H1 (cell line): Measurements from ENCODE around the gene MYH9. TPM values are rescaled to one million over a fixed set of nuclear protein-coding genes. Genes with fewer than 3 reads are reported as not detected.

Experiments used
- CTCF ChIA-PET: fragments of 300-600 bp; sonication (Branson Sonifier 250); formaldehyde crosslinking; loops from one replicate; lab custom pipeline; 2021; ENCODE audit not compliant: partially characterized antibody; lab: Charles Lee
- POLR2A ChIA-PET: fragments of 300-600 bp; sonication (Branson Sonifier 250); formaldehyde crosslinking; loops from one replicate; lab custom pipeline; 2021; ENCODE audit warnings: inconsistent platforms; ENCODE audit not compliant: partially characterized antibody; lab: Charles Lee
- DNase-seq, 2 experiments: peaks; one replicate each; pipeline versions ENCODE4 v3.0.0 to v3.0.0-alpha.2; 2010 to 2022; ENCODE audit warnings: low spot score in 2 of 2, low read depth in 1 of 2, mixed read lengths in 1 of 2
- FAIRE-seq: peaks from 2 replicates; lab custom pipeline; 2011; peaks lifted over from hg19 to GRCh38; lab: Jason Lieb, UNC
- H2AFZ ChIP-seq: 2 replicates; pipeline ENCODE4 v1.8.1; 2012; ENCODE audit warnings: low read length, inconsistent platforms
- H2AK5ac ChIP-seq: 2 replicates; pipeline ENCODE4 v1.6.1; 2013; ENCODE audit warnings: low read depth, low read length
- H2BK120ac ChIP-seq: replicated peaks from 2 replicates; pipeline ENCODE3; 2013; ENCODE audit warnings: low read depth, low read length, inconsistent platforms
- H2BK12ac ChIP-seq: 2 replicates; pipeline ENCODE4 v1.6.1; 2013; ENCODE audit warnings: low read depth, low read length
- H2BK15ac ChIP-seq: 2 replicates; pipeline ENCODE4 v1.6.1; 2013; ENCODE audit warnings: low read length
- H2BK20ac ChIP-seq: 2 replicates; pipeline ENCODE4 v1.6.1; 2013; ENCODE audit warnings: low read length
- H2BK5ac ChIP-seq: 2 replicates; pipeline ENCODE4 v1.6.1; 2013; ENCODE audit warnings: low read depth, low read length
- H3K14ac ChIP-seq: 2 replicates; pipeline ENCODE4 v1.6.1; 2013; ENCODE audit warnings: inconsistent platforms; ENCODE audit not compliant: insufficient read length
- H3K18ac ChIP-seq: 2 replicates; pipeline ENCODE4 v1.6.1; 2013; ENCODE audit warnings: low read length; ENCODE audit errors: extremely low read depth
- H3K23ac ChIP-seq: 2 replicates; pipeline ENCODE4 v1.6.1; 2013; ENCODE audit warnings: inconsistent platforms; ENCODE audit not compliant: insufficient read length
- H3K23me2 ChIP-seq: 2 replicates; pipeline ENCODE4 v1.6.1; 2013; ENCODE audit warnings: low read depth, low read length
- H3K27ac ChIP-seq: 2 replicates; pipeline ENCODE4 v1.6.1; 2011; ENCODE audit warnings: low read depth, low read length, inconsistent platforms
- H3K27me3 ChIP-seq, 4 experiments: replicated peaks in 1 of 4; 1 replicate in 1 of 4; 2 replicates in 3 of 4; pipeline versions ENCODE4 v1.6.1 to v1.8.1; 2011 to 2013; ENCODE audit warnings: low read length in 3 of 4, mild to moderate bottlenecking in 3 of 4, inconsistent platforms in 2 of 4, mixed read lengths in 2 of 4, moderate library complexity in 1 of 4; ENCODE audit not compliant: control insufficient read depth in 3 of 4, insufficient read depth in 3 of 4; ENCODE audit errors: extremely low read depth in 1 of 4
- H3K36me3 ChIP-seq, 4 experiments: 2 replicates each; pipeline versions ENCODE4 v1.6.1 to v1.8.1; 2011 to 2013; ENCODE audit warnings: mild to moderate bottlenecking in 4 of 4, low read length in 3 of 4, moderate library complexity in 2 of 4, control low read depth in 1 of 4, inconsistent platforms in 1 of 4; ENCODE audit not compliant: insufficient read depth in 4 of 4, control insufficient read depth in 2 of 4
- H3K4ac ChIP-seq: replicated peaks from 2 replicates; pipeline ENCODE3; 2013; ENCODE audit warnings: low read length, low read depth, mixed read lengths, inconsistent platforms; ENCODE audit not compliant: insufficient read length
- H3K4me1 ChIP-seq, 4 experiments: replicated peaks in 1 of 4; 1 replicate in 1 of 4; 2 replicates in 3 of 4; pipeline versions ENCODE4 v1.6.1 to v1.8.1; 2011 to 2013; ENCODE audit warnings: low read length in 3 of 4, inconsistent platforms in 2 of 4, mixed read lengths in 1 of 4; ENCODE audit not compliant: insufficient read depth in 4 of 4, control insufficient read depth in 3 of 4
- H3K4me2 ChIP-seq, 2 experiments: 2 replicates each; pipeline versions ENCODE4 v1.6.1 to v1.8.1; 2011 to 2013; ENCODE audit warnings: low read depth in 2 of 2, low read length in 2 of 2, control low read depth in 1 of 2, inconsistent platforms in 1 of 2, mild to moderate bottlenecking in 1 of 2; ENCODE audit not compliant: insufficient read depth in 1 of 2
- H3K4me3 ChIP-seq, 4 experiments: fragments of 200-600, 300-600 bp in 1 of 4; sonication (generic), shearing (Covaris generic), sonication (Bioruptor Twin) in 1 of 4; 2 replicates each; pipeline versions ENCODE4 v1.5.1 to v1.8.1; 2011 to 2016; ENCODE audit warnings: low read length in 4 of 4, low read depth in 3 of 4, control low read depth in 2 of 4, inconsistent platforms in 2 of 4, mild to moderate bottlenecking in 2 of 4, mixed read lengths in 1 of 4, moderate library complexity in 1 of 4; ENCODE audit not compliant: insufficient read depth in 2 of 4; ENCODE audit errors: extremely low read depth in 1 of 4
- H3K56ac ChIP-seq: replicated peaks from 2 replicates; pipeline ENCODE3; 2013; ENCODE audit warnings: low read depth, mild to moderate bottlenecking, mixed read lengths, low read length, inconsistent platforms; ENCODE audit not compliant: insufficient read length
- H3K79me1 ChIP-seq: 2 replicates; pipeline ENCODE4 v1.6.1; 2013; ENCODE audit warnings: low read depth, low read length, control low read depth
- H3K79me2 ChIP-seq, 2 experiments: 2 replicates each; pipeline versions ENCODE4 v1.6.1 to v1.8.1; 2012 to 2013; ENCODE audit warnings: low read length in 2 of 2, mild to moderate bottlenecking in 2 of 2, inconsistent platforms in 1 of 2; ENCODE audit not compliant: insufficient read depth in 2 of 2, control insufficient read depth in 1 of 2
- H3K9ac ChIP-seq, 4 experiments: replicated peaks in 1 of 4; 1 replicate in 1 of 4; 2 replicates in 3 of 4; pipeline versions ENCODE4 v1.6.1 to v1.8.1; 2011 to 2013; ENCODE audit warnings: low read depth in 3 of 4, low read length in 3 of 4, control low read depth in 2 of 4, mild to moderate bottlenecking in 2 of 4, moderate library complexity in 2 of 4, inconsistent platforms in 1 of 4; ENCODE audit errors: extremely low read depth in 1 of 4
- H3K9me3 ChIP-seq, 2 experiments: 2 replicates each; pipeline versions ENCODE4 v1.6.1 to v1.8.1; 2012 to 2013; ENCODE audit warnings: mild to moderate bottlenecking in 2 of 2, moderate library complexity in 2 of 2, control low read depth in 1 of 2, inconsistent platforms in 1 of 2, low read depth in 1 of 2, low read length in 1 of 2, mixed read lengths in 1 of 2; ENCODE audit not compliant: insufficient read depth in 2 of 2
- H4K20me1 ChIP-seq, 2 experiments: replicated peaks in 1 of 2; 2 replicates each; pipeline versions ENCODE3 to v1.8.1; 2011 to 2013; ENCODE audit warnings: inconsistent platforms in 2 of 2, low read length in 2 of 2, mild to moderate bottlenecking in 1 of 2; ENCODE audit not compliant: insufficient read depth in 2 of 2, control insufficient read depth in 1 of 2
- H4K5ac ChIP-seq: 2 replicates; pipeline ENCODE4 v1.6.1; 2013; ENCODE audit warnings: low read length, low read depth, mixed read lengths, inconsistent platforms; ENCODE audit not compliant: insufficient read length
- H4K8ac ChIP-seq: 2 replicates; pipeline ENCODE4 v1.8.0; 2013; ENCODE audit warnings: mild to moderate bottlenecking, moderate library complexity, low read length, inconsistent platforms; ENCODE audit not compliant: insufficient read depth; ENCODE audit errors: extremely low read depth
- H4K91ac ChIP-seq: replicated peaks from 2 replicates; pipeline ENCODE3; 2013; ENCODE audit warnings: low read length, mixed read lengths, inconsistent platforms; ENCODE audit not compliant: insufficient read length
- BACH1 ChIP-seq: IDR thresholded peaks from 2 replicates; pipeline ENCODE4 v1.6.1; 2012; ENCODE audit warnings: low read length, improper control_type of control experiment
- HDAC2 ChIP-seq, 2 experiments: fragments of 300-600 bp in 1 of 2; sonication (generic) in 1 of 2; IDR thresholded peaks; 2 replicates each; pipeline ENCODE4 v1.6.1; 2011 to 2012; ENCODE audit warnings: low read depth in 2 of 2, low read length in 2 of 2, mild to moderate bottlenecking in 2 of 2, moderate library complexity in 2 of 2, borderline replicate concordance in 1 of 2, inconsistent platforms in 1 of 2
- POLR2AphosphoS5 ChIP-seq: IDR thresholded peaks from 2 replicates; pipeline ENCODE4 v1.6.1; 2011; ENCODE audit warnings: low read depth, low read length
- SIN3A ChIP-seq, 2 experiments: IDR thresholded peaks in 1 of 2; conservative IDR thresholded peaks in 1 of 2; 2 replicates each; pipeline ENCODE4 v1.6.1; 2011 to 2012; ENCODE audit warnings: low read length in 2 of 2, improper control_type of control experiment in 1 of 2, low read depth in 1 of 2, mild to moderate bottlenecking in 1 of 2
- WGBS, 2 experiments: shearing (Covaris generic) in 1 of 2; methylation state at CpG; one replicate each; pipeline versions ENCODE4 v1.1.6 to v1.1.7; 2013 to 2015; ENCODE audit warnings: low lambda C conversion rate in 2 of 2, mixed read lengths in 2 of 2, inconsistent platforms in 1 of 2, low coverage in 1 of 2, missing lambda C conversion rate in 1 of 2; ENCODE audit not compliant: insufficient replicate concordance in 2 of 2, insufficient coverage in 1 of 2, insufficient read length in 1 of 2; ENCODE audit errors: extremely low coverage in 1 of 2, missing lambda C conversion rate in 1 of 2; 5-methylcytosine and 5-hydroxymethylcytosine counted together
- polyA plus RNA-seq, 7 experiments: library from polyadenylated mRNA; depleted of rRNA in 3 of 7; stranded (reverse) in 5 of 7; unstranded in 2 of 7; fragments of >200 nt in 5 of 7; fragments of 200-250 nt in 2 of 7; gene quantifications; 1 replicate in 5 of 7; 2 replicates in 1 of 7; 4 replicates in 1 of 7; pipeline versions ENCODE4 v1.2.1 to v1.2.3, GENCODE V29; 2011 to 2013; ENCODE audit warnings: missing spikeins in 2 of 7, mixed read lengths in 2 of 7
- total RNA-seq: library from RNA; stranded (reverse); fragmentation: NEBNext Ultra II Directional; extraction: Animal tissue kit (Norgen Biotek cat#: 25700); gene quantifications from 2 replicates; pipeline ENCODE4 v1.2.1, GENCODE V29; 2021

MYH9 gene
- total and polyA plus RNA-seq, 2 of the 8 experiments (the other 6 are each of a cell fraction or from before 2014, with no cell fraction given) = 24.9 to 322 TPM

GRCh38 chr22:36280379-36280778 lies 107.4 kb downstream of the MYH9 start:
- Histone ChIP-seq H3K56ac (no peak overlapping the region), H3K4me1 (no peaks in the 10 kb centered on the region; a peak in 3 of 7 replicates), H3K23ac (no peak overlapping the region), H3K27me3 (no peaks in the 10 kb centered on the region), H3K79me2 (no peaks in the 10 kb centered on the region), H4K8ac (no peak overlapping the region), H2BK15ac (no peak overlapping the region), H2BK5ac (no peak overlapping the region), H2BK20ac (no peak overlapping the region), H2BK12ac (no peak overlapping the region), H4K91ac (no peak overlapping the region), H2AK5ac (no peak overlapping the region), H4K20me1 (peaks cover 0 to 7% of the 10 kb centered on the region in 2 experiments), H3K79me1 (no peaks in the 10 kb centered on the region), H3K27ac (no peak overlapping the region), H3K9ac (no peak overlapping the region), H3K9me3 (no peaks in the 10 kb centered on the region), H3K18ac (no peak overlapping the region), H2AFZ (no peak overlapping the region), H3K4ac (no peak overlapping the region), H3K4me3 (no peak overlapping the region), H3K36me3 (peaks cover 25 to 38% (median 36%) of the 10 kb centered on the region in 4 experiments), H3K4me2 (no peak overlapping the region), H3K14ac (no peak overlapping the region), H4K5ac (no peak overlapping the region), H2BK120ac (no peak overlapping the region), H3K23me2 (0 out of 2 replicates have a peak, but pooled peaks cover 1% of the 10 kb centered on the region)
- CTCF ChIA-PET = interaction anchor here (0.8 to 2.2 kb wide), 10 partner anchors 9 to 206 kb away, joined by 3 to 8 read pairs (median 4); partner anchors contain the start of gene APOL2
- POLR2A ChIA-PET = interaction anchor here (0.6 to 1.3 kb wide), 5 partner anchors 175 to 1433 kb away, joined by 3 read pairs; no protein-coding TSS in a partner anchor
- TF ChIP-seq POLR2AphosphoS5 (peak; percentile 40; the same call in 1 of the 2 replicates), BACH1 (no peak), SIN3A (conservative IDR thresholded peaks at IDR 0.05 in 1 of 2, IDR thresholded peaks at IDR 0.05 in 1 of 2; ENCODE audit: low read depth in 1 of 2, low read length in 2 of 2) (no peak), HDAC2 (IDR thresholded peaks at IDR 0.05; ENCODE audit: borderline replicate concordance in 1 of 2, low read depth in 2 of 2, low read length in 2 of 2) (no peak)
- DNase-seq = no peak
- FAIRE-seq = no peak
- WGBS, 2 experiments = 94% methylated on average over 8 of the region's 8 CpGs; no CpG with 5 or more reads in 1 of the 2 experiments
